Adrenal gland (tissue), 5 donors: ENCODE data around the gene TIAL1.

ENCODE experiments used
- POLR2A ChIP-seq, 2 donors: fragments of 450-650 bp; IDR thresholded peaks; one replicate each; pipeline ENCODE4 v1.6.1; 2017; ENCODE audit warnings: antibody characterized with exemption in 2 of 2, mild to moderate bottlenecking in 2 of 2, moderate library complexity in 1 of 2
- TF ChIP-seq, protein P1 (sequence below), 6 experiments: fragments of 450-650 bp in 4 of 6; fragments of 200-600 bp in 2 of 6; sonication (generic) in 1 of 6; IDR thresholded peaks; 1 replicate in 5 of 6; 2 replicates in 1 of 6; pipeline versions ENCODE4 v1.5.1 to v1.8.0; 2016 to 2021; ENCODE audit warnings: antibody characterized with exemption in 6 of 6, mild to moderate bottlenecking in 2 of 6, moderate library complexity in 1 of 6
- donor health status: DM: no; HTN: no; CAD: no.

GRCh38 chr10:119538632-119539358, 58.0 kb downstream of the TIAL1 start:
- TF ChIP-seq, protein P1, sequence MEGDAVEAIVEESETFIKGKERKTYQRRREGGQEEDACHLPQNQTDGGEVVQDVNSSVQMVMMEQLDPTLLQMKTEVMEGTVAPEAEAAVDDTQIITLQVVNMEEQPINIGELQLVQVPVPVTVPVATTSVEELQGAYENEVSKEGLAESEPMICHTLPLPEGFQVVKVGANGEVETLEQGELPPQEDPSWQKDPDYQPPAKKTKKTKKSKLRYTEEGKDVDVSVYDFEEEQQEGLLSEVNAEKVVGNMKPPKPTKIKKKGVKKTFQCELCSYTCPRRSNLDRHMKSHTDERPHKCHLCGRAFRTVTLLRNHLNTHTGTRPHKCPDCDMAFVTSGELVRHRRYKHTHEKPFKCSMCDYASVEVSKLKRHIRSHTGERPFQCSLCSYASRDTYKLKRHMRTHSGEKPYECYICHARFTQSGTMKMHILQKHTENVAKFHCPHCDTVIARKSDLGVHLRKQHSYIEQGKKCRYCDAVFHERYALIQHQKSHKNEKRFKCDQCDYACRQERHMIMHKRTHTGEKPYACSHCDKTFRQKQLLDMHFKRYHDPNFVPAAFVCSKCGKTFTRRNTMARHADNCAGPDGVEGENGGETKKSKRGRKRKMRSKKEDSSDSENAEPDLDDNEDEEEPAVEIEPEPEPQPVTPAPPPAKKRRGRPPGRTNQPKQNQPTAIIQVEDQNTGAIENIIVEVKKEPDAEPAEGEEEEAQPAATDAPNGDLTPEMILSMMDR (IDR thresholded peaks at IDR 0.05) = no peak
- TF ChIP-seq POLR2A (IDR thresholded peaks at IDR 0.05) = no peak
